Mammary epithelial cell (primary cell): ENCODE data around the gene NLRP11.

Experiments used
- EZH2 ChIP-seq: IDR thresholded peaks from 2 replicates; pipeline ENCODE4 v1.6.1; 2012; ENCODE audit warnings: low read length, inconsistent platforms, borderline replicate concordance
- TF ChIP-seq, protein P1 (sequence below), 2 donors: IDR thresholded peaks in 1 of 2; conservative IDR thresholded peaks in 1 of 2; 2 replicates each; pipeline ENCODE4 v1.5.1; 2011 to 2012; ENCODE audit warnings: inconsistent platforms in 2 of 2, low read length in 2 of 2, mild to moderate bottlenecking in 2 of 2, control low read depth in 1 of 2, low read depth in 1 of 2; ENCODE audit not compliant: insufficient read depth in 1 of 2; ENCODE audit errors: extremely low read depth in 1 of 2

DNA sequence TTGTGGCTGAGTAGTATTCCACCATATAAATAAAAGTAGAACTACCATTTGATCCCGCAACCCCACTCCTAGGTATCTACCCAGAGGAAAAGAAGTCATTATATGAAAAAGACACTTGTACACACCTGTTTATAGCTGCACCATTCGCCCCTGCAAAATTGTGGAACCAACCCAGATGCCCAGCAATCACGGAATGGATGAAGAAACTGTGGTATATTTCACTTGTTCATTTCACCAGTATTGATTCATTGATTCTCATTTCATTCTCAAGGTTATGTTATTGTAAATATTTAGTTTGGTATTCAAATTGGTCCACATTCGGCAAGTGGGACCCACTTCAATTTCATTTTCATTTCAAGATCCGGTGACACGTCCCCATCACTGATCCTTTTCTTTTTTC lies 81.1 kb downstream of the NLRP11 start:
- TF ChIP-seq, protein P1, sequence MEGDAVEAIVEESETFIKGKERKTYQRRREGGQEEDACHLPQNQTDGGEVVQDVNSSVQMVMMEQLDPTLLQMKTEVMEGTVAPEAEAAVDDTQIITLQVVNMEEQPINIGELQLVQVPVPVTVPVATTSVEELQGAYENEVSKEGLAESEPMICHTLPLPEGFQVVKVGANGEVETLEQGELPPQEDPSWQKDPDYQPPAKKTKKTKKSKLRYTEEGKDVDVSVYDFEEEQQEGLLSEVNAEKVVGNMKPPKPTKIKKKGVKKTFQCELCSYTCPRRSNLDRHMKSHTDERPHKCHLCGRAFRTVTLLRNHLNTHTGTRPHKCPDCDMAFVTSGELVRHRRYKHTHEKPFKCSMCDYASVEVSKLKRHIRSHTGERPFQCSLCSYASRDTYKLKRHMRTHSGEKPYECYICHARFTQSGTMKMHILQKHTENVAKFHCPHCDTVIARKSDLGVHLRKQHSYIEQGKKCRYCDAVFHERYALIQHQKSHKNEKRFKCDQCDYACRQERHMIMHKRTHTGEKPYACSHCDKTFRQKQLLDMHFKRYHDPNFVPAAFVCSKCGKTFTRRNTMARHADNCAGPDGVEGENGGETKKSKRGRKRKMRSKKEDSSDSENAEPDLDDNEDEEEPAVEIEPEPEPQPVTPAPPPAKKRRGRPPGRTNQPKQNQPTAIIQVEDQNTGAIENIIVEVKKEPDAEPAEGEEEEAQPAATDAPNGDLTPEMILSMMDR (conservative IDR thresholded peaks at IDR 0.05 in 1 of 2, IDR thresholded peaks at IDR 0.05 in 1 of 2; ENCODE audit: extremely low read depth in 1 of 2, insufficient read depth in 1 of 2, low read depth in 1 of 2, low read length in 2 of 2) = no peak
- no peak for TF ChIP-seq EZH2
